Activated CD4-positive, alpha-beta T cell treated with anti-CD3 and anti-CD28 coated beads, Interleukin-2, amount 50 U/mL, for 4 hours (primary cell): ENCODE results near the gene DHX57.
"Not testable (repeated sequence)": the region's sequence is repeated elsewhere in the genome, so short reads cannot be mapped to it uniquely, and the experiment has no call there.

Experiments
- DNase-seq, 2 experiments: peaks; one replicate each; pipeline ENCODE4 v3.0.0-alpha.2; 2020

DHX57 gene

DNA sequence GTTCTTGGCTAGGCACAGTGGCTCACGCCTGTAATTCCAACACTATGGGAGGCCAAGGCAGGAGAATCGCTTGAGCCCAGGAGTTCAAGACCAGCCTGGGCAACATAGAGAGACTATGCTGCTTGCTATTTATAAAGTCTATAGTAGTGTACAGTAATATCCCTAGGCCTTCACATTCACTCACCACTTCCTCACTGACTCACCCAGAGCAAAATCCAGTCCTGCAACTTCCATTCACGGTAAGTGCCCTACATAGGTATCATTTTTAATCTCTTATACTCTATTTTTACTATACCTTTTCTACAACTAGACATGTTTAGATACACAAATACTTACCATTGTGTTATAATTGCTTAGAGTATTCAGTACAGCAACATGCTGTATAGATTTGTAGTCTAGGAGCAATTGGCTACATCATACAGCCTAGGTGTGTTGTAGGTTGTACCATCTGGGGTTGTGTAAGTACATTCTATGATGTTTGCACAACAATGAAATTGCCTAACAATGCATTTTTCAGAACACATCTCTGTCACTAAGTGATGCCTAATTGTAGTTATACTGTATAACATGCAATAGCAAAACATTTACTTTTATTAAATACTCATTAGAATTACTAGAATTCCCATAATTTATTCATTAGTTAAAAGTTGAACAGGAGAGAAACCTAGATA is 8.8 kb downstream of the DHX57 start:
- DNase-seq, result no peak

DNA sequence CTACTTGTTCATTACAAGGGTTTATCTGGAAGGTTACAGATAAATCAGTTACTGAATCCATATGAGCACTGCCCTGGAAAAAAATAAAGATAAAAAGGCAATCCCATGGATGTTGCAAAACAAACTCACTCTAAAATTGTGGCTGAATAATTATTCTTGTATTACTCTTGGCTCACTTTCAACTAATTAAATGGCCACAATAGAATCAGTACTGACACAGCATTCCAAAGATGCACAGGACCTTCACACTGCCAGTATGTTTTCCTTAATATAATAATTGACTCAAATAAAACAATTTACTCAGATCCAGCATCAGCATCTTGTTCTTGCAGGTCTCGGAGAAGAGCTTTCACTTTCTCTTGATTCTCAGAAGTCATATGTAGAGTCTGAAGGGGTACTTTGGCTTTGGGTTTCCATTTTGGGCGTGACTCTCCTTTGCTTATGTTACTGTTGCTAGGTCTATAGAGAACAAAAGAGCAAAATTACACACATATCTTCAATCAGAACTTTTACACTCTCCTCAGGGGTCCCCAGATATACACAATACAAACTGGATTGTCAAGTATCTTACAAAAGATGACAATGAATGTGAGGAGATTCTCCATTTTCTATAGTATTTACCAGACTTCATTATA is 12.6 kb downstream of the DHX57 start:
- no peak for DNase-seq

- no peak for DNase-seq
Measured at GRCh38 chr2:38862476-38862875, 13.3 kb downstream of the DHX57 start.

DNA sequence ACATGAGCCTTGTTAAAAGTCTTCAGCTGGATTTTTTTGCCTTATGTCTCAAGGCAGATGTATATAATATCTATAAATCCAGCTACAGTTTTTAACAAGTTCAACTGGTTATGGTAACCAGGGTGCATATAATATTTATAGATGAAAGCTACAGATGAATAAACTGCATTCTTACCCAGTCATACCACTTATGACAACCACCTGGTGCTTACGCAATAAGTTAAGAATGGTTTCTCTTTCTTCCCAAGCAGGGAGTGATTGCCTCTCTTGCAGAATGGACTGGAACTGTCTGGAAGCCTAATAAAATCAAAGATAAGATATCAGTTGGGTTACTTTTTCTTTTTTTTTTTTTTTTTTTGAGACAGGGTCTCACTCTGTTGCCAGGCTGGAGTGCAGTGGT is 19.6 kb downstream of the DHX57 start:
- DNase-seq, result no peak

- no peak for DNase-seq
Measured at GRCh38 chr2:38850045-38850444, 25.7 kb downstream of the DHX57 start.

DNA sequence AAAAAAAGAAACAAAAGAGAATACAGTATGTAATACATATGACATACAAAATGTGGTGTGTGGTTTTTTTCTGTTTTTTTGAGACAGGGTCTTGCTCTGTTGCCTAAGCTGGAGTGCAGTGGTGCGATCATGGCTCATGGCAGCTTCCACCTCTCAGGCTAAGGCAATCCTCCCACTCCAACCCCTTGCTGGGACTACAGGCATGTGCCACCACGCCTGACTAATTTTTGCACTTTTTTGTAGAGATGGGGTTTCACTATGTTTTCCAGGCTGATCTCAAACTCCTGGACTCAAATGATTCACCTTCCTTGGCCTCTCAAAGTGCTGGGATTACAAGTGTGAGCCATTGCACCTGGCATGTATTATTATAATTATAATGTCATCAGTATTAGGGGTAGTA is 38.9 kb downstream of the DHX57 start:
- no peak for DNase-seq

DNA sequence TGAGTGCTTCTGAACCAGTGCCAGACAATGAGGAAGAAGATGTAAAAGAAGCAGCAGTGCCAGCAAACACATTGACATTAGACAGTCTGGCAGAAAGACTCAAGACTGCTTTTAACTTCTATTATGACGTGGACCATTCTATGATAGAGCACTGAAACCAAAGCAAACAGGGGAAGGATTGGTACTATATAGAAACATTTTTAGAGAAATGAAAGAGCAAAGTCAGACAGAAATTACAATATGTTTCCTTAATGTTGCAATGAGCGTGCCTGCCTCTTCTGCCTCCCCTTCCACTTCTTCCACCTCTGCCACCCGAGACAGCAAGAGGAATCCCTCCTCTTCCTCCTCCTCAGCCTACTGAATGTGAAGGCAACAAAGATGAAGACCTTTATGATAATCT is 39.7 kb downstream of the DHX57 start:
- no peak for DNase-seq

GRCh38 chr2:38835015-38835601 is 40.6 kb downstream of the DHX57 start:
- no peak for DNase-seq

- DNase-seq, result no peak
Measured at GRCh38 chr2:38830526-38831159, 45.1 kb downstream of the DHX57 start.

DNA sequence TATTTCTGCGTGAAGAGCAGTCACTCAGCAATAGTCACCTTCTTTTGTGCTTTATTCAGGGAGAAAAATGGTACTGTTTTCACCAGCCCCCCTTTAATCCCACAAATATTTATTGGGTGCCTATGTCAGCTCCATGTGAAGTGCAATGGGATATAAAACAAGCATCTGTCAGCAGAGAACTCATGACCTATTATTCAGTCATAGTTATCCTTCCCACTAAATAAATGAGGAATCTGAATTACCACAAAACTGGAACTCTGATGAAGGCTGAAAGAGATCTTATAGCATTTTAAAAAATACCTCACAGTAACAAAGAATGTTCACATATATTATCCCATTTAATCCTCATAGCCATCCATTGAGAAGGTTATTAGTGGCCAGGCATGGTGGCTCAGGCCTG is 45.8 kb downstream of the DHX57 start:
- DNase-seq, result no peak

DNA sequence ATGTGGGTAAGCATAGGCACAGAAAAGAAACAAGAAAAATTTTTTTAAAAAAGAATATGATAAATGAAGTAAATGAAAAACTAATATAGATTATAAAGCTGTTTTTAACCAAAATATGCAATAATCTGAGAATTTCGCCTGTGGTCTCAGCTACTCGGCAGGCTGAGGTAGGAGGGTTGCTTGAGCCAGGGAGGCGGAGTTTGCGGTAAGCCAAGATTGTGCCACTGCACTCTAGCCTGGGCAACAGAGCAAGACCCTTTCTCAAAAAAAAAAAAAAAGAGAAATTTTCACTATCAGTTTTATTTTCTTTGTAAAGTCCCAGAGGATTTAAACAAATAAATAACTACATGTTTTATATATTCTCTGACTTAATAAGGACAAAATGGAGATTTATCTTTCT is 47.3 kb downstream of the DHX57 start:
- no peak for DNase-seq

DNA sequence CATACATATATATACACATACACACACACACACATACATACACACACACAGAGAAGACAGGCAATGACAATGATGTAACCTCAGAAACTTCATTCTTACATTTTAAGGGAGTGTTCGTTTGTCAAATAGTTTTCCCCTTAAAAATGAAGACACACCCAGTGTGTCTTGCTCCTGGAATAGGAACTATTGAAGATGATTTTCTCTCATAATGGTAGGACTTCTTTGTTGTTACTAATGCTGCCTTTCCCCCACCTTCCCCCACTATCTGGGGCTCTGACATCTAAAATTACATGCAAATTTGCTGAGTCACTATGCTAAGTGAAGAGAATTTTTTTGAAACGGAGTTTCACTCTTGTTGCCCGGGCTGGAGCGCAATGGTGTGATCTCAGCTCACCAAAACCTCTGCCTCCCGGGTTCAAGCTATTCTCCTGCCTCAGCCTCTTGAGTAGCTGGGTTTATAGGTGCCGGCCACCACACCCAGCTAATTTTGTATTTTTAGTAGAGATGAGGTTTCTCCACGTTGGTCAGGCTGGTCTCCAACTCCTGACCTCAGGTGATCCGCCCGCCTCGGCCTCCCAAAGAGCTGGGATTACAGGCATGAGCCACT is 48.1 kb downstream of the DHX57 start:
- not testable (repeated sequence) for DNase-seq

- DNase-seq, result no peak
Measured at GRCh38 chr2:38825956-38826355, 49.8 kb downstream of the DHX57 start.

- DNase-seq, result no peak
Measured at GRCh38 chr2:38824906-38825305, 50.8 kb downstream of the DHX57 start.

- DNase-seq, result no peak
Measured at GRCh38 chr2:38823386-38823785, 52.3 kb downstream of the DHX57 start.

GRCh38 chr2:38818565-38818964 is 57.2 kb downstream of the DHX57 start:
- DNase-seq, result no peak

GRCh38 chr2:38815936-38816335 is 59.8 kb downstream of the DHX57 start:
- no peak for DNase-seq

DNA sequence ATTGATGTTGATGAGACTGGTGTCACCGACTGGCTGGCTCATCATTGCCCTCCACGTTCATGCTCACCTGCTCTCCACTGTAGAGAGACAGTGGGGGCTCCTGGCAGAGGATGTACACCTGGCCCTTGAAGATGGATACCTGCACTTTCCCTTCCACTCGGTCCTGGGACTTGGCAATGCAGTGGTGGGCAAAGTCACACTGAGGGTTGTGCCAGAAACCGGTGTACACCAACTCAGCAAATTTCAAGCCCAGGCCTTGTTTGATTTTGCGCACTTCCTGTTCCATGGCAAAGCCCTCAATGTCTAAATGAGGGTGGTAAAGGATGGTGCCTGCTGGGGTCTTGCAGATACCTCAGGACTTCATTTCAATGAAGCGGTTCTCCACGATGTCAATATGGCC is 65.2 kb downstream of the DHX57 start:
- no peak for DNase-seq

- no peak for DNase-seq
Measured at GRCh38 chr2:38808677-38809076, 67.1 kb downstream of the DHX57 start.

DNA sequence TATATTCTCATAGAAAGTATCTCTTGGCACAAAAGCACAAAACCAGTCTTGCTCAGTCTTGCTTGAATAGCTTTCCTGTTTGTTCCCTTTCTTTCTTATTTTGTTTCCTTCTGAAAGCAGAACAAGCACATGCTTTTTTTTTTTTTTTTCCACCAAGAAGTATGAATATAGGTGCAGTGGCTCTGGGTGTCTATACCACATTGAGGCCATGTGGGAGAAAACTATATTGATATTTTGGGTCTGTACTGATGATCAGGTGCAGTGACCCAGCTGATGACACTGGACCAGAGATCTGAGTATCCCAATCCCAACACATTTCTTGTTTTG is 69.0 kb downstream of the DHX57 start:
- DNase-seq, result no peak

- DNase-seq, result no peak
Measured at GRCh38 chr2:38806015-38806732, 69.6 kb downstream of the DHX57 start.

DNA sequence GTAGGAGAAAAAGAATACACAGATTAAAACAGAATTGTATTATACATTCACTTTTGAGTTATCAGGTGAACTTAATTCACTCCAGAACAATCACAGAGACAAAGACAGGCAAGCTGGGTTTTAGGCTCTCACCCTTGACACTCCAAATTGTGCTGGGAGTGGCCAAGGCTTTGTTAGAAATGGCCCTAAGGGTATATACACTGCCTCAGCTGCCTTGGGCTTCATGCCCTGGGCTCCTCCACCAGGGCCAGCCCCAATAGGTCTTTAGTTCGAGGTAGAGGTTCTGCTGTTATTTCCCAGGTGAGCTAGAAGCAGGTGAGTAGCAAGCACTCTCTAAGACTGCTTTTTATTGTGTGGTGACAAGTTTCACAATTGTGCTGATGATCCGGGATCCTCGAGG is 77.8 kb downstream of the DHX57 start:
- no peak for DNase-seq

DNA sequence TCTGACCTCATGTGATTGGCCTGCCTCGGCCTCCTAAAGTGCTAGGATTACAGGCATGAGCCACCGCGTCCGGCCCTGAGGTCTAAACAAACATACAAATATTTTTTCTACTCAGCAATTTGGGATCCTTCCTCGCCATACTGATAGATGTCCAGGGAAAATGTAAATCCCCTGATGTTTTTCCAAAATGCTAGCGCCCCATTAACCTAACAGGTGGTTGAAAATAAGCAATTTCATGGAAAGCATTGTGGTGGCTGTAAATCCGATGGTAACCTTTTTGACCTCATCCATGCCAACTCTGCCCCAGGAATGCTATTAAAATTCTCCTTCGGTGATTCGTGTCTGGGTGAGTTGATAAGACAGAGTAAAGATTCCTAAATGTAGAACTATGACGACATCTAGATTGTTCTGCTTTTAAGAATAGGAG is 78.5 kb downstream of the DHX57 start:
- no peak for DNase-seq
